ENCODE measurements around the gene GLB1L3.

GRCh38 chr11:134228625-134229024 is 47.6 kb upstream of the GLB1L3 start:
- TF ChIP-seq ZBTB49 (tag by site-specific recombination; IDR thresholded peaks at IDR 0.05; ENCODE audit: low read depth) = no peak
- no peak for TF ChIP-seq CTCF (tag by site-specific recombination; IDR thresholded peaks at IDR 0.05)
